ENCODE data around the gene EIF6. TPM values are rescaled to one million over a fixed set of nuclear protein-coding genes. Genes with fewer than 3 reads are reported as not detected.

Gene EIF6
- total and polyA plus RNA-seq, 2 donors (not counting 3 experiments of a cell fraction or from before 2014, with no cell fraction given) = 153 to 286 TPM

DNA sequence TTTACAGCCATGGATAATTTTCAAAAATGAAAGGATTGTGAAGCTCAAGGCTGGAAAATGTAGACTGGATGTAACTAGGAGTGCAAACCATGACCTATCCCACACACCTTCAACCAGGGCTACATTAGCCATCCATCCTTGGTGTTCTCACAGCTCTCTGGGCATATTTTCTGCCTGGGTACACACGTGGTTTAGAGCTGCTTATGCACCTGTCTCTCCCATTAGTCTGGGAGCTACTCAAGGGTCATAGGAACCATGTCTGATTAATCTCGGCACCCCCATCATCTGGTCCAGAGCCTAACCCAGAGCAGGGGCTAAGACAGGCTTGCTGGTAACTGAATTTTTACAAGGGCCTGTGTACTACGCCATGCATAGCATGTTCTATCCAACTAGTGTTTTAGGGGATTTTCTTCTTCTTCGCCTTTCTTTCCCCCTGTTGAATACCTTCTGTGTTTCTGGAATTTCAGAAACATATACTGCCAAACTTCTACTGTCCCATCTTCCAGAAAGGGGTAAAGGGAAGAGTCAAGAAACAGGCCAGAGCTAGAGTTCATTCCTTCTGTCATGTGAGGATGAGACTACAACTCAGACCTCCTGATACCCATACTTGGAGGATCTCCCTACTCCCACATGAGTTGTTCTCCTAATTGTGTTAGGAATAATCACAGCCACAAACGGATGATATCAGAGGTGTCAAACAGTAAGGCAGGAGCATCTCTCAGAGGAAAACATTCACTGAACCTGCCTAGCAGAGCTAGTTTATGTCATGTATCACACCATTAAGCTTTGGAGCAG is 33.0 kb upstream of the EIF6 start:
- Histone ChIP-seq H3K27me3 (ENCODE audit: control insufficient read depth in 2 of 2, insufficient read depth in 2 of 2, low read length in 2 of 2) (no peaks in the 10 kb centered on the region), H3K4me3 (replicated peaks in 1 of 3; ENCODE audit: insufficient read depth in 1 of 3, low read depth in 1 of 3, low read length in 3 of 3) (no peak overlapping the region), H3K79me2 (ENCODE audit: control insufficient read depth, insufficient read depth, low read length) (no peaks in the 10 kb centered on the region), H3K27ac (ENCODE audit: insufficient read depth, low read depth, low read length) (peak overlapping the region; percentile 74), H3K9me1 (replicated peaks; ENCODE audit: control insufficient read depth, extremely low read depth, insufficient read depth, low read length) (no peaks in the 10 kb centered on the region), H4K20me1 (replicated peaks; ENCODE audit: control insufficient read depth, extremely low read depth, insufficient read depth, low read length) (no peaks in the 10 kb centered on the region), H3K9ac (replicated peaks; ENCODE audit: extremely low read depth, insufficient read depth, low read length) (peak overlapping the region; percentile 44), H3K4me2 (ENCODE audit: insufficient read depth, low read length) (peak overlapping the region; percentile 19), H3K36me3 (ENCODE audit: control insufficient read depth in 2 of 2, extremely low read depth in 1 of 2, insufficient read depth in 2 of 2, low read length in 2 of 2) (peaks cover 0 to 2% of the 10 kb centered on the region in 2 experiments), H3K9me3 (replicated peaks; ENCODE audit: control insufficient read depth, insufficient read depth, low read length) (no peaks in the 10 kb centered on the region), H2AFZ (ENCODE audit: low read depth, low read length) (no peak overlapping the region), H3K4me1 (ENCODE audit: control insufficient read depth, extremely low read depth, insufficient read depth, low read length) (peaks cover 46% of the 10 kb centered on the region)
- intact Hi-C loops (cut with micrococcal nuclease) = no loop called here
- dilution Hi-C loops (cut with MboI; ENCODE audit: extremely low pct_ligation_motif_present, low sequenced_read_pairs) = no loop called here
- FAIRE-seq (no peak), DNase-seq (ENCODE audit: low read depth, low spot score) (no peak)
- POLR2A ChIA-PET = interaction anchor here (1.6 kb wide), 1 partner anchor 11 kb away, joined by 5 read pairs; no protein-coding TSS in a partner anchor
- TF ChIP-seq POLR2AphosphoS5 (IDR thresholded peaks at IDR 0.05; ENCODE audit: insufficient read depth, low read depth, low read length) (no peak), POLR2A (IDR thresholded peaks at IDR 0.05; ENCODE audit: low read depth, low read length) (no peak), MAX (IDR thresholded peaks at IDR 0.05; ENCODE audit: insufficient read depth, insufficient read length) (no peak), JUN (IDR thresholded peaks at IDR 0.05; ENCODE audit: borderline replicate concordance, insufficient read depth, insufficient read length, low read depth) (no peak)
- CTCF ChIA-PET = interaction anchor here (1.5 to 6.7 kb wide), 3 partner anchors 9 to 12 kb away, joined by 6 to 83 read pairs (median 7); no protein-coding TSS in a partner anchor
- BruUV-seq (replicated peaks) = no TSS peak

- H3K4me1 ChIP-seq (ENCODE audit: control insufficient read depth, extremely low read depth, insufficient read depth, low read length) = peaks cover 61% of the 10 kb centered on the region
- FAIRE-seq = no peak
Observed at GRCh38 chr20:35316086-35316485, 31.5 kb upstream of the EIF6 start.

More at GRCh38 chr20:35316086-35316485, 31.5 kb upstream of the EIF6 start:
- ChIA-PET CTCF (interaction anchor here (6.7 kb wide), 1 partner anchor 11 kb away, joined by 83 read pairs; no protein-coding TSS in a partner anchor), POLR2A (no interaction called here)
- Histone ChIP-seq H3K79me2 (ENCODE audit: control insufficient read depth, insufficient read depth, low read length) (no peaks in the 10 kb centered on the region), H3K9me3 (replicated peaks; ENCODE audit: control insufficient read depth, insufficient read depth, low read length) (no peaks in the 10 kb centered on the region), H3K4me3 (replicated peaks in 1 of 3; ENCODE audit: insufficient read depth in 1 of 3, low read depth in 1 of 3, low read length in 3 of 3) (no peak overlapping the region), H3K27me3 (ENCODE audit: control insufficient read depth in 2 of 2, insufficient read depth in 2 of 2, low read length in 2 of 2) (no peaks in the 10 kb centered on the region), H3K36me3 (ENCODE audit: control insufficient read depth in 2 of 2, extremely low read depth in 1 of 2, insufficient read depth in 2 of 2, low read length in 2 of 2) (peaks cover 0 to 2% of the 10 kb centered on the region in 2 experiments), H3K4me2 (ENCODE audit: insufficient read depth, low read length) (no peak overlapping the region), H3K9ac (replicated peaks; ENCODE audit: extremely low read depth, insufficient read depth, low read length) (no peak overlapping the region), H2AFZ (ENCODE audit: low read depth, low read length) (no peak overlapping the region), H3K9me1 (replicated peaks; ENCODE audit: control insufficient read depth, extremely low read depth, insufficient read depth, low read length) (no peaks in the 10 kb centered on the region), H4K20me1 (replicated peaks; ENCODE audit: control insufficient read depth, extremely low read depth, insufficient read depth, low read length) (no peaks in the 10 kb centered on the region), H3K27ac (ENCODE audit: insufficient read depth, low read depth, low read length) (no peak overlapping the region)
- intact Hi-C loops (cut with micrococcal nuclease) = no loop called here
- dilution Hi-C loops (cut with MboI; ENCODE audit: extremely low pct_ligation_motif_present, low sequenced_read_pairs) = no loop called here
- TF ChIP-seq MAX (IDR thresholded peaks at IDR 0.05; ENCODE audit: insufficient read depth, insufficient read length) (no peak), EZH2 (IDR thresholded peaks at IDR 0.05; ENCODE audit: borderline replicate concordance, low read depth, low read length, severe bottlenecking) (no peak), POLR2AphosphoS5 (IDR thresholded peaks at IDR 0.05; ENCODE audit: insufficient read depth, low read depth, low read length) (no peak), JUN (IDR thresholded peaks at IDR 0.05; ENCODE audit: borderline replicate concordance, insufficient read depth, insufficient read length, low read depth) (no peak), MYC (IDR thresholded peaks at IDR 0.05; ENCODE audit: low read depth, low read length) (no peak), POLR2A (IDR thresholded peaks at IDR 0.05; ENCODE audit: low read depth, low read length) (no peak), FOS (IDR thresholded peaks at IDR 0.05; ENCODE audit: borderline replicate concordance, insufficient read depth, low read length) (no peak), GATA2 (IDR thresholded peaks at IDR 0.05; ENCODE audit: insufficient read depth, insufficient read length, low read depth, low read length) (no peak)
- TF ChIP-seq, protein P1, sequence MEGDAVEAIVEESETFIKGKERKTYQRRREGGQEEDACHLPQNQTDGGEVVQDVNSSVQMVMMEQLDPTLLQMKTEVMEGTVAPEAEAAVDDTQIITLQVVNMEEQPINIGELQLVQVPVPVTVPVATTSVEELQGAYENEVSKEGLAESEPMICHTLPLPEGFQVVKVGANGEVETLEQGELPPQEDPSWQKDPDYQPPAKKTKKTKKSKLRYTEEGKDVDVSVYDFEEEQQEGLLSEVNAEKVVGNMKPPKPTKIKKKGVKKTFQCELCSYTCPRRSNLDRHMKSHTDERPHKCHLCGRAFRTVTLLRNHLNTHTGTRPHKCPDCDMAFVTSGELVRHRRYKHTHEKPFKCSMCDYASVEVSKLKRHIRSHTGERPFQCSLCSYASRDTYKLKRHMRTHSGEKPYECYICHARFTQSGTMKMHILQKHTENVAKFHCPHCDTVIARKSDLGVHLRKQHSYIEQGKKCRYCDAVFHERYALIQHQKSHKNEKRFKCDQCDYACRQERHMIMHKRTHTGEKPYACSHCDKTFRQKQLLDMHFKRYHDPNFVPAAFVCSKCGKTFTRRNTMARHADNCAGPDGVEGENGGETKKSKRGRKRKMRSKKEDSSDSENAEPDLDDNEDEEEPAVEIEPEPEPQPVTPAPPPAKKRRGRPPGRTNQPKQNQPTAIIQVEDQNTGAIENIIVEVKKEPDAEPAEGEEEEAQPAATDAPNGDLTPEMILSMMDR (IDR thresholded peaks at IDR 0.05; ENCODE audit: extremely low read depth in 1 of 2, insufficient read depth in 1 of 2, low read depth in 1 of 2, low read length in 2 of 2) = no peak
- no peak for DNase-seq (ENCODE audit: low read depth, low spot score)
- BruUV-seq (replicated peaks) = TSS peak; percentile 32

Data from endothelial cell of umbilical vein (primary cell).